Astrocyte of the spinal cord (primary cell): ENCODE data around the gene OSBPL5.
A peak's percentile ranks its signal among the peaks of the same experiment; 100 is the strongest.

Experiments used
- DNase-seq: peaks from one replicate; pipeline ENCODE4 v3.0.0; 2011; ENCODE audit warnings: low read depth, low spot score
- H3K4me3 ChIP-seq: 2 replicates; pipeline ENCODE4 v1.5.1; 2011; ENCODE audit warnings: low read depth, mild to moderate bottlenecking, low read length, moderate library complexity
- in situ Hi-C: cut with HindIII; loops from 2 replicates; pipeline ENCODE4 v1.10.0; 2017; ENCODE audit warnings: low sequenced_read_pairs
- TF ChIP-seq, protein P1 (sequence below): IDR thresholded peaks from 2 replicates; pipeline ENCODE4 v1.5.1; 2012; ENCODE audit warnings: low read depth, mild to moderate bottlenecking, low read length, inconsistent platforms

Gene OSBPL5

DNA sequence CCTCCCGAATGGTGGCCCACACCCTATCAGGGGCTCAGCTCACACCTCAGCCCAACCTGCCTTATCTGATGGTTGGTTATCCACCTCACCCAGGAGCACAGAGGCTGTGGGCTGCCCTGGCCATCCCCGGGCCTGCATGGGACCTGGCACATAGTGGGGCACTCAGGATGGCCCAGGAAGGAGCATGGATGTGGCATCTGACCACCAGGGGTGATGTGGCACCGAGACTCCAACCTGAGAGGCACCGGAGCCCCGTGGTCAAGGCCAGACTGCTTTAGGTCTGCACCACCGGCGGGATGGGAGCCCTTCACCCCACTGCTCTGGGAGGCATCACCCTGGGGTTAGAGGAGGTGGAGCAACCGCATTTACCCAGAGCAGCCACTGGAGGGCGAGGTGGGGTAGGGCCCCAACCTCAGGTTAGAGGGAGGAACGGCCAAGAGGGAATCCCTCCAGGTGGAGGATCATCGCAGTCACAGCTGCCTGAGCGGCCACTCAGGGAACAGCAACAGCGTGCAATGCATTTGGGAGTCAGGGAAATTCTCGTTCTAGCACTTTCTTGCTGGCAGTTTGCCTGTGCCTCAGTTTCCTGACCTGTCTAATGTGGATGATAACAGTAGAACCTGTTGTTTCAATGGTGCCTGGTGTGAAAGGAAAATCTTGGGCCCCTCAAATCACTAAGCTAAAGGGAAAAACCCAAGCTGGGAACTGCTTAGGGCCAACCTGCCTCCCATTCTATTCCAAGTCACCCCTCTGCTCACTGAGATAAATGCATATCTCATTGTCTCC, 55.0 kb downstream of the OSBPL5 start:
- DNase-seq, result no peak
- in situ Hi-C loops, result no loop called here
- TF ChIP-seq, protein P1, sequence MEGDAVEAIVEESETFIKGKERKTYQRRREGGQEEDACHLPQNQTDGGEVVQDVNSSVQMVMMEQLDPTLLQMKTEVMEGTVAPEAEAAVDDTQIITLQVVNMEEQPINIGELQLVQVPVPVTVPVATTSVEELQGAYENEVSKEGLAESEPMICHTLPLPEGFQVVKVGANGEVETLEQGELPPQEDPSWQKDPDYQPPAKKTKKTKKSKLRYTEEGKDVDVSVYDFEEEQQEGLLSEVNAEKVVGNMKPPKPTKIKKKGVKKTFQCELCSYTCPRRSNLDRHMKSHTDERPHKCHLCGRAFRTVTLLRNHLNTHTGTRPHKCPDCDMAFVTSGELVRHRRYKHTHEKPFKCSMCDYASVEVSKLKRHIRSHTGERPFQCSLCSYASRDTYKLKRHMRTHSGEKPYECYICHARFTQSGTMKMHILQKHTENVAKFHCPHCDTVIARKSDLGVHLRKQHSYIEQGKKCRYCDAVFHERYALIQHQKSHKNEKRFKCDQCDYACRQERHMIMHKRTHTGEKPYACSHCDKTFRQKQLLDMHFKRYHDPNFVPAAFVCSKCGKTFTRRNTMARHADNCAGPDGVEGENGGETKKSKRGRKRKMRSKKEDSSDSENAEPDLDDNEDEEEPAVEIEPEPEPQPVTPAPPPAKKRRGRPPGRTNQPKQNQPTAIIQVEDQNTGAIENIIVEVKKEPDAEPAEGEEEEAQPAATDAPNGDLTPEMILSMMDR, result peak; percentile 70

DNA sequence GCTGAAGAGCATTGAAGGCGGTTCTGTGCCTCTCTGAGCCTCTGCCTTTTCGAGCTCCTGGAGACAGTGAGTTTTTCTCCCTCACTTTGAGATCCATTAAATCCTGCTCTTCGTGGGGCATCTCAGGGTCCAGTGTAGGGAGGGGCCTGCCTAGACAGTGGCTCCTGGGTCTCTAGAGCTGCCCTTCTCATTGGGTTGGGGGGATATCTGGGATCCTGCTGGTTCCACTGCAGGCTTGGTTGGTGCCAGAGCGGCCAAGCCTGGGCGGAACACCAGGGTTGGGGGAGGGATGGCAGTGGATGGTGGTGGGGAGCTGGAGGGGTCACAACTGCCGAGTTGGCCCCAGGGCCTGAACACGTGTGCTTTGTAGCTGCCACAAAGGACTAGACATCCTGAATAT, 55.7 kb downstream of the OSBPL5 start:
- in situ Hi-C loops, result no loop called here
- H3K4me3 ChIP-seq, result no peak overlapping the region
- TF ChIP-seq, protein P1, result no peak
- DNase-seq, result no peak

More for the DNA sequence above, 55.0 kb downstream of the OSBPL5 start:
- H3K4me3 ChIP-seq, result no peak overlapping the region

DNA sequence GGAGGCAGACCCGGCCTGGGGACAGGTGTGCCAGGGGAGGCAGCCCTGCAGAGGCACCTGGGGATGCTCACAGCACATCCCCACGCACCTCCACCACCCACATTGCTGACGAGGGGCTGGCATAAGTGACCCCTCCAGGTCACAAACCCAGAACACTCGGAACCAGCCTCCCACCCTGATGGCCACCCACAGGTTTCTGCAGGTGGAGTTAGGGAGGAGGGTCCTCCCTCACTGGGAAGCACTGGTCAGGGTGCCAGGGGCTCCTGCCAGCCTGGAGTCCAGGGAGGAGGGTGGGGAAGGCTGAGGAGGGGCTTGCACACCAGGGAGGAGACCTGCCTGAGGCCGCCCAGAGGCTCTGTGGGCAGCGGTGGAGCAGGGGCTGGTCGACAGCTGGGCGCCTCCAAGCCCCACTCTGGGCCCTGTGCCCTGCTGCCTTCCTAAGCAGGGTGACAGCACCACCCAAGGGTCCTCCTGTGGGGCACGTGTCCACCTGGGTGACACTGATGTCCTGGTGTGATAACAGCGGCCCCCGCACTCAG, 56.9 kb downstream of the OSBPL5 start:
- TF ChIP-seq, protein P1, result no peak
- in situ Hi-C loops, result no loop called here
- no peak overlapping the region for H3K4me3 ChIP-seq
- DNase-seq, result no peak

DNA sequence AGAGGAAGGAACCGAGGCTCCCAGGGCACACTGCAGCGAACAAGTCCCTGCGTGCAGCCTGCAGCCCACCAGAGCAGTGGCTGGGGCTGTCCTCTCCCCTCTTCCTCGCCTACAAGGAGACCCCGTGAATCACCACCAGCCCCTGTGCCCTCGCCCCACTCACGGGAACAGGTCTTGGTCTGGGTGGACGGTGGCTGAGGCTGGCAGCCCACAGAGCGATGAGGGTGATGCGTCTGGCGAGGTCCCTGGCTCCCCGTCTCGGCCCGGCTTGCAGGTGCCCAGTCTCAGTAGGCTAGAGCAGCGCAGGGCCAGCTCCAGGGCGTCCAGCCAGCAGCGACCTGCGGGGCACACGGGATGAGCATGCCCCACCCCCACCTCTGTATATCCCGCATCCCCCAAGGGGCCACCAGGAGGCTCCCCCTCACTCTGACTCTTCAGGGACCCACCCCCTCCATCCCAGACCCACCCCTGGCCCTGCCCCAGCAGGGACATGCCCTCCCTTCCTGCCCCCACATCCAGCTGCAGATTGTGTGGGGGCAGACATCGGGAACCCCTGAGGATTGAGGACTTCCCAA, 57.4 kb downstream of the OSBPL5 start:
- H3K4me3 ChIP-seq, result no peak overlapping the region
- TF ChIP-seq, protein P1, result no peak
- in situ Hi-C loops, result no loop called here
- no peak for DNase-seq

DNA sequence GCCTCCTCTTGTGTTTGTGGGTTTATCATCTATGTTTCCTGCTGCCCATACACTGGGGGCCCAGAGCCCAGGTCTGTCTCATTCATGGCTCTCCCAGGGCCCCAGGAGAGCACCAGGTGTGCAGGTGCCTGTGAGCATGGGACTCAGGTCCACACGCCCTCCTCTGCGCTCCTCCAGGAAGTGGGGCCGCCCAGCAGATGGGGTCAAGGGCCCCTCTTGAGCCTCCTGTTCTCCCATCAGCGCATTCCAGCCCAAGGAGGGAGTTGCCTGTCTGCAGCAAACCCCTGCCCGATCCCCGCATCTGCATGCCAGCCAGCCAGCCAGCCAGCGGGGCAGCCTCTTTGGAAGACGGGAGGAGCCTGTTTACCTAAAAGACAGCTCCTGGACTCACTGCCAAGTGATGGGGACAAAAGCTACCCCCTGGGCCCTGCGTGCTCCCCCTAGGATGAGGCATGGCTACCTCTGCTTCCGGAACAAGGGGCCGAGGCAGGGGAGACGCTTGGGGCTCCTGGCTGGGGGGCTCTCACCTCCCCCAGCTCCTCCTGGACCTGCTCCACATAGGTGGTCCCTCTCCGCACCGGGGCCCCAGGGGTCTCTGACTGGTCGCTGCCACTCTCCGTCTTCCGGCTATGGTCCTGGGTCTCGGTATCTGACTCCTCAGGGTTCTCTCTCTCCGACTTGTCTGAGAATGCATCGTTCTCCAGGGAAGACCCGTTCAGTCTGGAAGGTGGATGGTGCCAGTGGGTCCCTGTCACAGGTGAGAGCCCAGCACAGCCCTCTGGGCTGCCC, 58.2 kb downstream of the OSBPL5 start:
- in situ Hi-C loops, result no loop called here
- TF ChIP-seq, protein P1, result no peak
- DNase-seq, result no peak
- no peak overlapping the region for H3K4me3 ChIP-seq
